GM21381 (cell line): ENCODE data around the gene FAM222B.
"Not testable (repeated sequence)": the region's sequence is repeated elsewhere in the genome, so short reads cannot be mapped to it uniquely, and the experiment has no call there.

Experiments used
- ATAC-seq: cut with Tn5 transposase; IDR thresholded peaks from one replicate; pipeline ENCODE4 v1.9.1; 2021; ENCODE audit warnings: mild to moderate bottlenecking, moderate library complexity; ENCODE audit not compliant: unreplicated experiment

The FAM222B gene, protein sequence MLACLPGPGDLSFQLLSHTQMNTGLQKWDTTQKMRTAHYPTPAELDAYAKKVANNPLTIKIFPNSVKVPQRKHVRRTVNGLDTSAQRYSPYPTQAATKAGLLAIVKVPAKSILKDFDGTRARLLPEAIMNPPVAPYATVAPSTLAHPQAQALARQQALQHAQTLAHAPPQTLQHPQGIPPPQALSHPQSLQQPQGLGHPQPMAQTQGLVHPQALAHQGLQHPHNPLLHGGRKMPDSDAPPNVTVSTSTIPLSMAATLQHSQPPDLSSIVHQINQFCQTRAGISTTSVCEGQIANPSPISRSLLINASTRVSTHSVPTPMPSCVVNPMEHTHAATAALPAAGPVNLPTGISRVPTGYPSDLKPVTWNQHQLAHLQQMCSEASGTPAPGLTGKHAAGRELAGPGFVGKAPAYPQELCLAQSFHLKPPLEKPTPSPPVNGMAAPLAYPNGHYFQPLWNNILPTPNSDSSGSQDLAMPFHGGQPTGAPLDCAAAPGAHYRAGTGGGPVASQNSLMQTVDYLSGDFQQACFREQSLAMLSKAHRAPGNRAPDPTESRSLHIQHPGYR

DNA sequence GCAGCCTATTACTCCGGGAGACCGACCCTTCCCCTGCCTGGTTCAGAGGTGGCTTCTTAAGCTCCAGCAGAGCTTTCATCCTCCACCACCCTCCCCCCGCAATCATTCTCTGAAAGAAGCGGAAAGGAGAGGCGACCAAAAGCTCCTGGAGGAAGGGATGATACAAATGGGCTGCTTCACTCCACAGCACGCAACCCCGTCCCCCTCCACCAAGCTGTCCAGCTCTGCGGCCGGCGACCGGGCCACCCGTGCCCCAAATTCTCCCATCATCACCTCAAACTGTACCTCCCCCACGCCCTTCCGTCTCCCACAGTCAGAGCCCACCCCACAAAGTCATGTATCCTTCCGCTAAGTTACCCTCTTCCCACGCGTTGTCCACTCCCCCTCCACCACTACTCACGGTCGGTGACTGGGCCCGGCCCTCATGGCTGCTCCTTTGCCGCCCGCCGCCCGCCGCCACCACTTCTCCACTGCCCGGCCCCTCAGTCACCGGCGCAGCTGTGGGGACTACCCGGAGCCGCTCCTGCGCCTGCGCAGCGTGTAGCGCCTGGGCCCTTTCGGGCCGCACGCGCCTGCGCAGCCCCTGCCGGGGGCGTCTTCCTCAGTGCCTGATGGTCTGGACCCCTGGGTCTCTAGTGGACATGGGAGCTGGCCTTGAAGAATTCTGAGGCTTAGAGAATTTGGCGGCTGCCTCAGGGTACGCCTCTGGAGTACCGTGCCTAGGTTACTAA, at the start of gene FAM222B:
FAM222B (minus strand) TSS at position 509 of the 731 bp plus-strand sequence. CDS start 76,123 bp downstream, outside the sequence.
- ATAC-seq, result peak; percentile 84

DNA sequence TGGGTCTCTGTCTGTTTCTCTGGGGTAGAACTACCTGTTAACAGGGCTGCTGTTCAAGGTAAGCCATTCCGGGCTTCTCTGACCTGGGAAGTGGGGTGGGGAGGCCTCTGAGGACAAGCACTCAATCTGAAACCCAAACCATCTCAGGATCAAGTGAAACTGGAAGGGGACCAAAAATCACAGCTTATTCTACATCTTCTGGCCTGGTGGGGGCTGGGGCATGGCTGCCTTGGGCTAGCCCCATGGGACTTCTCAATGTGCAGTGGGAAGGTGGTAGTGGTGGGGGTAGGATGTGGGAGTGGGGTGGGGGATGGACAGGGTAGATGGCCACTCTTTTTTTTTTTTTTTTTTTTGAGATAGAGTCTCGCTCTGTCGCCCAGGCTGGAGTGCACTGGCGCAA, 49.4 kb upstream of the FAM222B start:
- ATAC-seq, result no peak

DNA sequence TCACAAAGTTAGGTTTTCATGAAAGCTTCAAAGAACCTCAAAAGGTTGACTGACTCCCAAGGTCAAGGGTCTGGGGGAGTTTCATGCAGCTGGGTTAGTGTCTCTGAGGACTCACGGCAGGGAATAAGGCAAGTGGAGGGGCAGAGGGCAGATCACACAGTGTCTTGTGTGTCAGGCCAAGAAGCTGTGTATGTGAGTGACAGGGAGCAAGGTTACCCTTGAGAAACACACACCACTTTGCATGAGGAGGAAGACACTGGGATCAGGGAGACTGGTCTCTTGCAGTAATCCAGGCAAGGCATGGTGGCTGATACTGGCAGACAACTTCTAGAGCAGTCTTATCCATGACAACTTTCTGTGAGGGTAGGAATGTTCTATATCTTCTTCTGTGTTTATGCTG, 48.6 kb upstream of the FAM222B start:
- ATAC-seq, result no peak

DNA sequence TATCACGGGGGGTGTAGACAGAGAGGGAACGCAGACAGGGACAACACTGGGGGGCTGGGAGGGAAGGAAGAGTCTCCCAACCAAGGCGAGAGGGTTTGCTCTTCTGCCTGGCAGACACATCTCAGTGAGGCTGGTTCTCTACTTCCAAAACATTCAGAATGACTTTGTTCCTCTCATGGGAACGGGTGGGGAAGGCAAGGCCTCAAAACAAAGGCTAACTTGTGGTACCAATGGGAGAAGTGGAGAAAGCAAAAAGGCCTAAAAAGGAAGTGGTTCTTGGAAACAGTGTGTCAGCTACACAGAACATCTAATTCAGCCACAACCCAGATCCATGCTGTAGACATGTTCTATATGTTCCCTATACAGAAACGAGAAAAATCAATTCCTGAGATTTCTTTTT, 47.4 kb upstream of the FAM222B start:
- ATAC-seq, result no peak

DNA sequence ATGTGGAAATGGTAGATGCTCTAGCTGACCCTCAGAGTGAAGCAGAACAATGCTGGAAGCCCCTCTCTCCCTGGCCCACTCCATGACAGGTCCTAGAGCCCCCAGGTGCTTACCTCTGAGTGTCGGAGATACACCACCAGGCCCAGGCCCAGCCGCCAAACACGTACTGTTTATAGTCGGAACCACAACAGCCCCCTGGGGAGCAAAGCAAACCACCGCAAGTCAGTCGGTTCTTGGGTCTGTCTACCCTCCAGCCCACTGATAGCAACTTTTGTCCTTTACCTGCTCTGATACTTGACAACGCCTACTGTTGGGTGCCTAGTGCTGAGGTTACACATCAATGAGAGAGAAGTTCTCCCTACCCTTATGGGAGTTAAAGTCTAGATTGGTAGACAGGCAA, 46.2 kb upstream of the FAM222B start:
- ATAC-seq, result no peak

DNA sequence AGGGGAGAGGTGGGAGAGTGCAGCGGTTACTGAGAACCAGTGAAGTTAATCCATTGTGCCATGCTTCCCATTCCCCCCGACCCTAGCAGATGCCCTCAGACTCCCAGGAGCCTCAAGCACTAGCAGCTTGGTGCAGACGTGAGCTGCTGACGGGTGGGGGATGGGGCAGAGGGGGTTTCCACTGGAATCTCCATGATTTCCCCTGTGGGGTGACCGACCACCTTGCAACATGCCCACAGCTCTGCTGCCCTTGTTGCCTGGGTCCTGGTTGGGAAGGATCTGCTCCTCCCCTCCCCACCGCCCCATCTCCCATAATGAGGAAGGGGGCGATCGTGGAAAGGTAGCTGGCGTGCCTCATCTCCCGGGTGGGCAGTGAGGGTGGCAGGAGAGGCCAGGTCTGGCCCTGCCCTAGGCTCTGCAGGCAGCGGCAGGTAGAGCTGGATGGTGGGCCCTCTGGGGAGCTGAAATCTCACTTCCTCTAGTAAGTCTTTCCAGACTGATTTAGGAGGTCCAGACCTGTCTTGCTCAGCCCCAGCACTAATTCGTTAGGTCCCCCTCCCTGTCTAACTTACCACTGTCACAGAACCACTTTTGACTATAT, 45.4 kb upstream of the FAM222B start:
- no peak for ATAC-seq

DNA sequence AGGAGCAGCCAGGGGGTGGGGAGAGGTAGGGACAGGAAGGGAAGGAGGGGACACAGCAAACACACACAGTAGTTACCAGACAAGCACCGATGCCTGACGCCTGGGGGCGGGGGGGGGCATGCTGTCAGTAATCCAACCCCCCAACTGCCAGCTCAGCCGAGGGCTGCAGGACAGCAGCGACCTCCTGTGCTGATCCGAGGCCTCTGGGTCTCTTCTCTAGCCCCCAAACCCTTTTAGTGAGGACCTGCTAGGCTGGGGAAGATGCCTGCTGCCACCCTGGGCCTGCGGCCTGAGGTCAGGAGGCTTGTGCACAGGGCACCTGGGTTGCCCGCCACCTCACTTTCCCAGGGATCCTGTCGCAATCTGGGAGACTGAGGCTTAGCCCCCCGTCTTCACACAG, 43.4 kb upstream of the FAM222B start:
- ATAC-seq, result no peak

DNA sequence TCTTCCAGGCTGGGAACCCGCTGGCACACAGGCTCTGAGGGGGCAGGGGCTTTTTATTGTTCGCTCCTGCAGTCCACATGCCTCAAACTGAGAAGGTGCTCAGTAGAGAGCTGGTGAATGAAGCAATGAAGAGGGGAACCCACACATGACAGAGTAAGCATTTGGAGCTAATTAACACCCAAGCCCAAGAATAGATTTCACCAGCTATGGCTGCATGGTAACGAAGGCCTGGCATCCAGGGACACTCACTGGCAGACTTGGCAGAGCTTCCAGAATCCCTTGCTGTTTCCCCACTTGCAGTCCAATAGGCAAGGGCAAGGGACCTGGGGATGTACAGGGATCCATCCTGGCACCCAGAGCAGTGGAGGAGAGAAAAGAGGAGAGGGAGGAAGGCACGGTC, 42.8 kb upstream of the FAM222B start:
- ATAC-seq, result no peak

DNA sequence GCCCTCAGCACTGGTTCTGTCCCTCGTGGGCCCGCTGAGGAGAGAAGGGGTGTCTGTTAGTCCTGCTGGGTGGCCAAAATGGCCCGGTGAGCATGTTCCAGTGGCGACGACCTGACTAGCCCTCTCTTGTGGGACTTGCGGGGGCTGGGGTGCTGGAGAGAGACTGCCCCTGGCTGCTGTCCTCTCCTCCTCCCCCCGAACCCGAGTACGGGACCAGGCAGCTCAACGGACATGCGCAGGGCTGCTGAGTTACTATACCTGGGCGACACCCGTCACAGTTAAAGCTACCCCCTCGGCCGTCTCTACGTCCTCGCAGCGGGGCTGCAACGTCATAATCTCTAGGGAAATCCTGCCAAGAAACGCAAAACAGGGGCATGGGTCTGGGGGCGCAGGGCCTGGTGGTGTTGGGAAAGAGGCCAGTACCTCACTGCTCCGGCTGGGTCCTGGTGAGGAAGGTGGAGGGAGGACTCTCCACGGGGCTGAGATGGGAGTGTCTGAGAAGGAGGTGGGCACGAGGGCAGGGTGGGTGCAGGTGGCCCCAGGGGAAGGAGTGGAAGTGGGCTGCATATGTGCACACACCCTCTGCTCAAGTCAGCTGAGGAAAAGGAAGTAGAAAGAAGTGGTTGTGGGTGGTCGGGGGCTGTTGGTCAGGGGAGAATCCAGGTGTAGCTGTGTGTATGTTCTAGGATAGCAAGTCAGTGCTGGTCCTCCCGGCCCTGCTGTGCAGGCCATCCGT, 41.5 kb upstream of the FAM222B start:
- no peak for ATAC-seq

DNA sequence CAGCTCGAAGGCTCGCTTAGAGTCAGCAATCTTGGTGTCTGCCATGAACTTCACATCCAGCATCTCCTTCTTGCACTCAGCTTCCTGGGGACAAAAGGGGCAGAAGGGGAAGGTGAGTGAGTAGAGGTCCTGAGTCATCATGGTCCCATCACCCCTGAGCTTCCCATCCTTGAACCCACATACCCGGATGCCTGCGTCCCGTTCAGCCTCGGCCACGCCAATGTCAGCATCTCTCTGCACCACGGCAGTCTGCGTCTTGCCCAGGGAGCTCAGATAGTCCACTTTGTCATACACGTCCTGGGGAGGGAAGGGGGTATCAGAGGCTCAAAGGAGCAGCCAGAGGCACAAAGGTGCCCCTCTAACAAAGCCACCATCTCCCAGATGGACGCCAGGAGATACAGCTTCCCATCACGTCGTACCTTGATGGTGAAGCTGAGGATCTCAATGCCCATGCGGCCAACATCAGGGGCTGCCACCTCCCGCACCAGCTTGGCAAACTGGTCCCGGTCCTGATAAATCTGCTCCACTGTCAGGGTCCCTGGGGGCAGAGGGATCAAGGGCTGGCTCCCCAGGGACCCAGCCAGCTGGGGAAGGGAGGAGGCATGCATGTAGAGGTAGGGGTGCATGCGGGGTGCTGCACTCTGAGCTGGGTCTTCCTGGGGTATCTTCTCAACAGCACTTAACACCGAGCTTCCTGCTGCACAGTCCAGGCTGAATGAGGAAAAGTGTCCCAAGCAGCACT, 39.7 kb upstream of the FAM222B start:
- ATAC-seq, result no peak

DNA sequence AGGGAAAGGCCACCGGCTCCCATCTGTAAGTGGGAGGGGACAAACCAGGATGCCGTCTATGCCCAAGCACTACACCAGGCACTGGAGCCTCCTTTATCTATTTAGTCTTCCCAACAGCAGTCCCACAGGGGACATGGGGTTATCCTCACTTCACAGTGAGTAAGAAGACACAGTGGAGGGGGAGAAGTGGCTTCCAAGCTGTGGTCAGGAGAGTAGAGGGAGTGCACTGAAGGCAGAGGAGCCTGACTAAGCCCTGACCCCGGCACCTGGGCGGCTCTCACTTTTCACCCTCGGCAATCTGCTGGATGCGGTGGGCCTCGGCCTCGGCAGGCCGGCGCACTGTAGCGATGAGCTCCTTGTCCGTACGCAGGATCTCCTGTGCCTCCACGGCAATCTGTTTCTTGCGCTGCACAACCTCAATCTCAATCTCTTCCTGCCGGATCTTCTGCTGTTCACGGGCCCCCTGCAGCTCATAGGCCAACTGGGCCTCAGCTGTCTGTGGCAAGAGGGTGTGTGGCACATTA, 39.0 kb upstream of the FAM222B start:
- ATAC-seq, result no peak

DNA sequence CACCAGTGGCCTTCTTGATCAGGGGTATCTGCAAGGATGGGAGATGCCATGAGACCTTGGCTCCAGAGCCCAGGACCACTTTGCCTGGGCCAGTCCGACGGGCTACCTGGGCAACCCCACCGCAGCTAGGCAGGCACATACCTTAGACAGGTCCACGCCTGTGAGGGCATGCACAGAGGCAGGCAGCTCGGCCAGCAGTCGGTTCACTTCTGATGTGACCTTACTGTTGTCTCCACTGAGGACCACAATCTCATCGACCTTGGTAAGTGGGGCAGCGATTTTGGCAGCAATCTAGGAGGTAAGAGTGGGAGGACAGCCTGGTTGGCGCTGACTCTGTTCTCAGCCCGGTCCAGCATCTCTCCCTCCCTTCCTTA, 38.0 kb upstream of the FAM222B start:
- ATAC-seq, result no peak

DNA sequence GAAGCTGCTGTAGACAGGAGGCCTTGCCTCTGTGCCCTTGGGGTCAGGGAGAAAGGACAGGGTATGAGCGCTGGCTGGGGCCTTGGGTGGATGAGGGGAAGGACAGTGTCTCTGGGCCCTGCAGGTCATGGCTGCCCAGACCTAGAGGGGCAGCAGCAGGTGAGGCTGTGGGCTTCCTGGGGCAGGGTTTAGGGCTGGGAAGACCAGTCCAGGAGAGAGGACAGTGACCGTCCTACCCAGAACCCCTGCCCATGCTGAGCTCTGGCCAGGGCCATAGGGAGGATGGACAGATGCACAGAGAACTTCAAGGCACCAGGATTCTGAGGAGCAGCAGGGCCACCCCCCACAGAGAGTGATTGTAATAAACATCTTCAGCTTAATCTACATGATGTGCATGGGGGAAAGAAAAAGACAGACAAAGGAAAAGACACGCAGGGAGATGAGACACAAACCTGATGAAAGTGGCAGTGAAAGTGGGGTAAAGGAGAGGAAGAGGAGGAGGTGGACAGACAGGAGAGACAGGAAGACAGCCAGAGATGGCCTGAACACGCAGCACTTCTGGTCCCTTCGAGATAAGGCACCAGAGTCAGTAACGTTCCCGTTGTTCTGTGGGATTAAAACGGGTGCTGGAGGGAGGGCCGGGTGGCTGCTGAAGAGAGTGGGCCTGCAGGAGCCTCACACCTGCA, 37.4 kb upstream of the FAM222B start:
- no peak for ATAC-seq

DNA sequence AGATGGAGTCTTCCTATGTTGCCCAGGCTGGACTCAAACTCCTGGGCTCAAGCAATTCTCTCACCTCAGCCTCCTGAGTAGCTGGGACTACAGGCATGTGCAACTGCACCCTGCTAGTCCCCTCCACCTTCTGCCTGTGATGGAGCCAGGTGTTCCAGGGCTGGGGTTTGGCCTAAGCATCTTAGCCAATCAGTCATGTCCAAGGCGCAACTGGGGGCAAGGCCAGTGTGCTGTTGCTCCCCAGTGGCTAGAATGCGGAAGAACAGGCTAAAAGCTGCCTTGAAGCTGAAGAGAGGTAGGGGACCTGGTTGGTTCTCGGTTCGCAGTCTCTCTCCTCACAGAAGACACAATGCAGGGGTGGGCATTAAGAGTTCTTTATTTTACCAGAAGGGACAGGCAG, 36.4 kb upstream of the FAM222B start:
- no peak for ATAC-seq

DNA sequence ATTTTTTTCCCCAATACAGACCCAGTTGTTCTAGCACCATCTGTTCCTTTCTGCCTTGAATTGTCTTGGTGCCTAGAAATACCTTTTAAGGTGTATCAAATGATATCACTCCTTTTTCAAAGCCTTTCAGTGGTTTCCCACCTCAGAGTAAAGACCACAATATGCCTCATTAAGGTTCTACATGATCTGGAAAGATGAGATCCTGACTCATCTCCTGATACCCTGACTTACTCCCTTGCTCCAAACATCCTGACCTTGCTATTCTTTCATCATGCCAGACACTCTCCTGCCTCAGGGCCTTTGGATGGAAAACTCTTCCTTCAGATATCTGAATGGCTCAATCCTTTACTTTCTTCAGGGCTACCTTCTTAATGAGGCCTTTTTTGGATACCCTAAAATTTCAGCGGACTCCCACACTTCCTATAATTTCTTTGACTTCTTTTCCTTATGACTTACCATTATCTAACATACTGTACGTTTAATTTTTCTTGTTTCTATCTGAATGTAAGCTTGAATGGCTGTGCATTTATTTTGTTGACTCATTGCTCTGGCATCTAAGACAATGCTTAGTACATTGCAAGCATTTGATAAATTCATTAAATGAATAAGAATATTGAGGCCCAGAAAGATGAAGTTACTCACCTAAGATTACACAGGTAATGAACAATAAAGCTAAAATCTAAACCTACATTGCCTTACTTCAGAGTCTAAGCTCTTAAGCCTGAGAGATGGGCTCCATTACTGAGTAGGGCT, 35.7 kb upstream of the FAM222B start:
- no peak for ATAC-seq

DNA sequence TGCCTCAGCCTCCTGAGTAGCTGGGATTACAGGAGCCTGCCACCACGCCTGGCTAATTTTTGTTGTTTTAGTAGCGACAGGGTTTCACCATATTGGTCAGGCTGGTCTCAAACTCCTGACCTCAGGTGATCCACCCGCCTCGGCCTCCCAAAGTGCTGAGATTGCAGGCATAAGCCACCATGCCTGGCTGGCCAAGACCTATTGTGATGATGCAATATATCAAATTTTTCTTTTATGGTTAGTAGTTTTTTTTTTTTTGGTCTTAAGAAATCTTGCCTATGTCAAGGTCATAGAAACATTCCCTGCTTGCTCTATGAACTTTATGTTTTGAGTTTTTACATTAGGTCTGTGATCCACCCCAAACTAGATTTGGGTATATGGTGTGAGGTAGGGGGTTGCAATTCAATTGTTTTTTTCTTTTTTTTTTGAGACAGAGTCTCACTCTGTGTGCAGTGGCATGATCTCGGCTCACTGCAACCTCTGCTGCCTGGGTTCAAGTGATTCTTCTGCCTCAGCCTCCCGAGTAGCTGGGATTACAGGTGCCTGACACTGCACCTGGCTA, 34.6 kb upstream of the FAM222B start:
- ATAC-seq, result not testable (repeated sequence)

DNA sequence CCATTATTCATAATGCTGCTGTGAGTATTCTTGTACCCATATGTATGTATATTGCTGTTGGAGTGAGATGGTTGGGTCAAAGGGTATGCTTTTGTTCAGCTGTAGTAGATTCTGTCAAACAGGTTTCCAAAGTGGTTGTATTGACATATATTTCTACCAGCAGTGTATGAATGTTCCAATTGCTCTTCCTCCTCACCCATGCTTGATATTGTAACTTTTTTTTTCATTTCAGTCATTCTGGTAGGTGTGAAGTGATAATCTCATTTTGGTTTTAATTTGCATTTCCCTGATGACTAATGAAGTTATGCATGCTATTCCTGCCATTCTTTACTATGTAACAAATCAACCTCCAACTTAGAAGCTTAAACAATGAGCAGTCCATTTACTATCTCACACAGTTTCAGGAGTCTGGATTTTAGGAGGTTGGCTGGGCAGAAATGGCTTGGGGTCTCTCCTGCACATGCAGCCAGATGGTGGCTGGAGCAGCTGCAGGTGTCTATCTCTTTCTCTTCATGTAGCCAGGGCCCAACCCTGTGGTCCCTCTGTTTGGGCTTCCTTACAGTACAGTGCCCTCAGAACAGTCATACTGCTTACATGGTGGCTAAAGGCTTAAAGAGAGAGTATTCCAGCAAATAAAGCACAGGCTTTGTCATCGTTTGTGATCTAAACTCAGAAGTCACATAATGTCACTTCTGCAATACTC, 33.4 kb upstream of the FAM222B start:
- ATAC-seq, result no peak

DNA sequence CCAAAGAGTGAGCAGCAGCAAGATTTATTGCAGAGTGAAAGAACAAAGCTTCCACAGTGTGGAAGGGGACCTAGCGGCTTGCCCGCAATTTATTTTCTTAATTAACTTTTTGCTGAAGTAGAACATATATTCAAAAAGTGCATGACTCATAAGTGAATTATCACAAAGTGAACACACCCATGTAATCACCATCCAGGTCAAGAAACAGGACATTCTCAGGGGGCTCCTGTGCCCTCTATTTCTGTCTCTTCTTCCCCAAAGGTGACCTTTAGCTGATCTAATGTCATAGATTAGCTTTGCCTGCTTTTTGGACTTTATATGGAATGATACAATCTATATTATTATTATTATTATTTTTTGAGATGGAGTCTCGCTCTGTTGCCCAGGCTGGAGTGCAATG, 32.2 kb upstream of the FAM222B start:
- ATAC-seq, result no peak
